Left lobe of liver (tissue), 2 donors: ENCODE measurements around the gene STK32C. TPM values are rescaled to one million over a fixed set of nuclear protein-coding genes. Genes with fewer than 3 reads are reported as not detected.

ENCODE experiments used
- ATAC-seq: fragments of 200-7000 bp; cut with Tn5 transposase; one replicate; pipeline ENCODE4 v1.9.1; 2020; ENCODE audit warnings: mild to moderate bottlenecking, moderate library complexity
- DNase-seq: peaks from one replicate; pipeline ENCODE4 v3.0.0-alpha.2; 2020; ENCODE audit warnings: low spot score
- total RNA-seq: library from RNA; stranded (reverse); gene quantifications from one replicate; pipeline ENCODE4 v1.2.1, GENCODE V29; 2021
- donor health status: DM: no; HTN: no; CAD: no; lungs with moderate emphysema.
- donor health status: DM: no; HTN: yes; CAD: no.

The STK32C gene
- total RNA-seq = 3.3 TPM

DNA sequence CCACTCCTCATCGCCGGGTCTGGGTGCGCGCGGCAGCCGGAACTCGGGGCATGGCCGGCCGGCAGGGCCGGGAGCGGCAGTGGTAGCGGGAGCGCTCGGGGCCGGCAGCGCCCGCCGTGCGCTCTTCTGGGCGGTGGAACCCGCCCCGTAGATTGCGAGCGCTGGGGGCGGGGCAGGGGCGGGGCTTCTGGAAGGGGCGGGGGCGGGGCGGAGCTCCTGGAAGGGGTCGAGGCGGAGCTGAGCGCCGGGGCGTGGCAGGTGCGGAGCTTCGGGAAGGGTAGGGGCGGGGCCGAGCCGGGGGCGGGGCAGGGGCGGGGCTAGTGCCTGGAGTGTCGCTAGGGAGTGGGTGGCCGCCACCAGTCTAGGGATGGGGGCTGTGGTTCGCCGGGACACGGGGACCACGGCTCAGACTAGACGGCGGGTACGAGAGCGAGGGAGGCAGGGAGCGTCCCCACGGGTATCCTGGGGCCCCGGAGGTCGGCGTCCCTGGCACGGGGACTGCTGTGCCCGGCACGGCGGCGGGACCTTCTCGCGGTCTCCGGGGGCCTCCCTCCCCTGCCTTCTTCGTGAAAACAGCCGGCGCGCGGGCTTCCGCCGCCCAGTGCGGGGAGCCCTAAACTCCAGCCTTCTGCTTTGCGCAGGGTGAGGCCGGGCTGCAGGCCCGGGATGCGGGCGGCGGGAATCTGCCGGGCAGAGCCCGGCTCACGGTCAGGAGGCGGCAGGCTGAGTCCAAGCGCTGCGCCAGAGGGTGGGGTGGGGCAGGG lies at the start of gene STK32C:
TSS of gene STK32C (minus strand) at position 128 of the 764 bp plus-strand sequence. CDS start at position 11, 117 bp downstream.
- DNase-seq (peak; percentile 86), ATAC-seq (peak; percentile 92)

DNA sequence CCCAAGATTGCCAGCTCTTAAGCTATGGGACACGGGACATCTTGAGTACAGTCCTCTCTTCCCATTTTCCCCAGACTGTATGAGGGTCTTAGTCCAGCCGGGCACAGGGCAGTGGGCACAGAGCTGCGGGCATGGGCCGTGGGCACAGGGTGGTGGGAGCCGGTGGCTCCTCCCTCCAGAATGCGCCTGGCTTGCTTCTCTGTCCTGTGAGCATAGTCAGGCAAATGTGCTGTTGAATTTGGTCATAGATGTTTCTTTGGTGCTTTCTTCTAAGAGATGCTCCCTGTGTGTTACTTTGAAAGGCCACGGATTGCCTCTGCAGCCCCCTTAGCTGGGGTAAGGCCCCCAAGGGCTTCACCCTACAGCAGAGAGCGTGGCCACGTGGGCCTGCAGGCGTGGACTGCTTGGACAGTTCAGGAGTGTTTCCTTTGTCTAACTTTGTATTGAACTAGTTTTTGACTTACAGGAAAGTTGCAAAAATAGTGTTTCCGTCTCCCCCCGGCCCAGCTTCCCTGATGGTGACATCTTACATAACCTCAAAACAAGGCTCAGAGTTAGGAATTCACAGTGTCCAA lies 49.0 kb upstream of the STK32C start:
- ATAC-seq (no peak), DNase-seq (no peak)

- ATAC-seq = no peak
- no peak for DNase-seq
These were observed 48.0 kb upstream of the STK32C start for GRCh38 chr10:132355754-132356153.

GRCh38 chr10:132355297-132355696 lies 47.5 kb upstream of the STK32C start:
- ATAC-seq (no peak), DNase-seq (no peak)

DNA sequence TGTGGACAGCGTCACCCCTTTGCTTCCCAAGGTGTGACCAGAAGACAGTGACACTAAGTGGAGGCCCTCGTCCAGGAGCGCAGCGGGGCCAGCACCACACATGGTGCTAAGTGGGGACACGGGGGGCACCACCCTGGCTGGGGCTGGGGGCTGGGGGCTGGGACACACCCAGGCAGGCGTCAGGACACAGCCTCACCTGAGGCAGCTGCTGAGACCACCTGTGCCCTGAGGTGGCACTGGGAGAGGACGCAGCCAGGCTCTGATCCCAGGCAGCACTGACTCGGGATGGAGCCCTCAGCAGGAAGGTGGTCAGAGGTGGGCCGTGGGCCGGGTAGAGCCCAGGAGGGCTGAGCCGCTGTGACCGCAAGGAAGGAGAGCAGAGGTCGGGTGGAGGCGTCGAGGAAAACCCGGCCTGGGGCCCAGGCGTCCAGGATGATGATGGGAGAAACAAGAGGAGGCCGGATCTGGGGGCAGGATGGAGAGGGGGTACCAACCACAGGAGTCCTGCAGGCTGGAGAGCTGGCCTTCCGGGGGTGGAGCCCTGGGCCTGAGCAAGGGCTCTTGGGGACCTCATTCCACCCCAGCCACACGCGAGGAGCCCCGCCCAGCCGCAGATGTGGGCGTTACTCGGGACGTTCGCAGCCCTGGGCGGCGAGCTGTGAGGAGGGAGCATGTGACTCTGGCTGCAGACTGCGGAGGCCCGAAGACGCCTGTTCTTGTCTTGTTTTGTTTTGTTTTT lies 46.8 kb upstream of the STK32C start:
- ATAC-seq = no peak
- no peak for DNase-seq

GRCh38 chr10:132353456-132354355 lies 46.0 kb upstream of the STK32C start:
- ATAC-seq (no peak), DNase-seq (no peak)

DNA sequence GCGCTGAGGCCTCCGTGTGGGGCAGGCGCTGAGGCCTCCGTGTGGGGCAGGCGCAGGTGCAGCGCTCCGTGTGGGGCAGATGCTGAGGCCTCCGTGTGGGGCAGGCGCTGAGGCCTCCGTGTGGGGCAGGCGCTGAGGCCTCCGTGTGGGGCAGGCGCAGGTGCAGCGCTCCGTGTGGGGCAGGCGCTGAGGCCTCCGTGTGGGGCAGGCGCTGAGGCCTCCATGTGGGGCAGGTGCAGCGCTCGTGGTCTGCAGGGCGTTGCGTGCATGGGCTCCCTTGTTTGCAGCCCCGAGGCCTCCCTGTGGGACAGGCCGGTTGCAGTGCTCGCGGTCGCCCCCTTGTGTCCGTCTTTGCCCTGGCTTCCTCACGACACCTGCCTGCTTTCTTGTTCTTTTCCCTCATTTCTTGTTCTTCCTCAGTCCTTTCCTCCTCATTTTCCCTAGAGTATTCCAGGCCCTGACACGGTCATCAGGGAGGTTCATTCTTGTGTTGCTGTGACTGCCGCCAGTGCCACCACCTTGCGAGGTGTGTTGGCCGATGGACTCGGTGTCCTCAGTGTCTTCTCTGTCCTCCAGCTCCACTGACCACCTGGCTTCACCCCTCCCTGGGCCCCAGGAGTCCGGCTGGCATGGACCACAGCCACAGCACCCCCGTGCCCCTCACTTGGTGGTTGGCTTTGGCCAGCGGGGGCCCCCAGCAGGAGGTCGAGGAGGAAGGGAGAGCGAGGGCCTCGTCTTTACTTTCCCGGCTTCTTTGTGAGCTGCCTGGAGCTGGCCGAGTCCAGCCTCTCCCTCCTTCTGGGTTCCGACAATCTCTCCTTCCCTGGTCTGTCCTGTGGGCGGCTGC lies 44.9 kb upstream of the STK32C start:
- ATAC-seq (peak; percentile 86), DNase-seq (peak; percentile 71)

GRCh38 chr10:132351611-132352010 lies 43.9 kb upstream of the STK32C start:
- DNase-seq (no peak), ATAC-seq (no peak)

GRCh38 chr10:132350946-132351345 lies 43.2 kb upstream of the STK32C start:
- ATAC-seq = no peak
- no peak for DNase-seq

- ATAC-seq (no peak), DNase-seq (no peak)
These were observed 42.6 kb upstream of the STK32C start for GRCh38 chr10:132350391-132350790.

DNA sequence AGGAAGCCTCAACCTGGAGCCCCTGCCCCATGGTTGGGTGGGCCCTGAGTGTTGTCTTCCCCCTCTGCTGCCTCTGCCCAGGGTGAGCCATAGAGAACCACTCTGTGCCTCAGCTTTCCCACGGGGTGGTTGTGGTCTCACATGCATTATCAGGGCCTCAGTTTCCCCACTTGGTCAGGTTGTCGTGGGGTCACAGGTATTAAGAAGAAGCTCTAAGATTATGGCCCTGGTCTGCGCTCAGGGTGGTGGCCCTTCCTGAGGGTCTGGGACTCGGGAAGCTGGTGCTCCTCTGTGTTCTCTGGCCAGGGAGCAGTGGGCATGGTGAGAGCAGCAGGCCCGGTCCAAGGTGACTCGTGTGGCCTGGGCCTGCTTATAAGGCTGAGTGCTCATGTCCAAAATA lies 42.0 kb upstream of the STK32C start:
- ATAC-seq (no peak), DNase-seq (no peak)

- ATAC-seq (no peak), DNase-seq (no peak)
These were observed 40.1 kb upstream of the STK32C start for GRCh38 chr10:132347931-132348267.

- ATAC-seq (no peak), DNase-seq (no peak)
These were observed 39.6 kb upstream of the STK32C start for GRCh38 chr10:132347211-132347930.

- no peak for ATAC-seq
These were observed 39.1 kb upstream of the STK32C start for GRCh38 chr10:132346806-132347205.

DNA sequence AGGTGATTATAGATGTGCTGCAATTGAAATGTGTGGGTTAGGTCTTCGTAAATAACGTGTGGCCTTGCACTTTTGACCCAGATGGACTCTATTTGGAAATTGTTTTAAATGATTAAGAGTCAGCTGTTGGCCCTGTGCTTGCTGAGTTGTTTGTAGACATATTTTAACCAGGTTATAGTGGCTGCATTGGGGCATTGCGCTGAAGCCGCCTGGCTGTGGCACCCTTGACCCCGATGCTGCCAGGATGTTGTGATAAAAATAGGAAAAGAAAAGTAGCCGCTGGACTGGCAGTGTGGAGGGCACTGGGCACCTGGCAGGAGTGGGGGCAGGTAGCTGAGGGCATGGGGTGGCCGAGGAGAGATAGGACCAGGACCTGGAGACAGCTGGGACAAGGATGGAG lies 37.6 kb upstream of the STK32C start:
- ATAC-seq (peak; percentile 60), DNase-seq (no peak)

More at GRCh38 chr10:132346806-132347205, 39.1 kb upstream of the STK32C start:
- no peak for DNase-seq

- no peak for ATAC-seq
- no peak for DNase-seq
These were observed 36.6 kb upstream of the STK32C start for GRCh38 chr10:132344386-132344785.

DNA sequence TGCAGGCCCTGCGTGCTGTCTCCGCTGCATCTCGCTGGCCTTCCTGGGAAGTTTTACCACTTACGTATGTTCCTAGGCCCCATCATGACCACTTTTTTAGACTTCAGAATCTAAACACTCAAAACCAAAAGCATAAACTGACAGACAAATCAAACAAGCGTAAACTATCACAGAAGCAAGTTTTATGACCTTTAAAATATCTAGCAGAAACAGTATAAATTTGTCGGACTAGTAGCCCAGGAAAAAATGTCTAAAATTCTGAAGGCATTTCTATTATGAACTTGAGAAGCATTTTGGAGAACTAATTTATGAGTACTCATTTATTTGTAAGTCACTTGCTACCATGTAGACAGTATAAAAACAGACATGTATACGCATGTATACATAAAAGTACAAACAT lies 34.8 kb upstream of the STK32C start:
- DNase-seq (no peak), ATAC-seq (no peak)

DNA sequence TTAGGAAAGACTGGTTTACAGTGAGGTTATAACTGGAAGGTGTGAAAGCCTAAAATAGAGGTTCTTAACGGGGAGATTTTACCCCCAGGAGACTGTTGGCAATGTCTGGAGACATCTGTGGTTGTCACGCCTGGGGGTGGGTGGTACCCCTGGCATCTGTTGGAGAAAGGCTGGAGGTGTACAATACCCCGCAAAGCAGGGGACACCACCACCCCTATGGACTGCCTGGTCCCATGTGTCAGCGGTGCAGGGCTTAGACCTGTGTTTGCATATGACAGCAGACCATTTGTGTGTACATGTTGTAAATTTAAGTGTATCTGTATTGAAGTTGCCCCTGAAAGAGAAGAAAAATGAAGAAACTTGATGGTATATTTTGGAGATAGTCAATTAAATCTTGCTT lies 34.0 kb upstream of the STK32C start:
- DNase-seq = no peak
- no peak for ATAC-seq

DNA sequence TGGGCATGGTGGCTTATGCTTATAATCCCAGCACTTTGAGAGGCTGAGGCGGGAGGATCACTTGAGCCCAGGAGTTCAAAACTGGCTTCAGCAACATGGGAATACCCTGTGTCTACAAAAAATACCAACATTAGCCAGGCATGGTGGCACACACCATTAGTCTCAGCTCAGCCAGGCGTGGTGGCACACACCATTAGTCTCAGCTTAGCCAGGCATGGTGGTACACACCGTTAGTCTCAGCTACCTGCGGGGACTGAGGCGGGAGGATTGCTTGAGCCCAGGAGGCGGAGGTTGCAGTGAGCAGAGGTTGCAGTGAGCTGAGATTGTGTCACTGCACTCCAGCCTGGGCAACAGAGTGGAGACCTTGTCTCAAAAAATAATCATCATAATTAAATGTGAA lies 33.3 kb upstream of the STK32C start:
- ATAC-seq (no peak), DNase-seq (no peak)
